Measurements from ENCODE around the gene SPNS3. TPM values are rescaled to one million over a fixed set of nuclear protein-coding genes. Genes with fewer than 3 reads are reported as not detected.

SPNS3 gene
- total and polyA plus RNA-seq, 8 donors = 0.08 to 0.96 (median 0.67) TPM

DNA sequence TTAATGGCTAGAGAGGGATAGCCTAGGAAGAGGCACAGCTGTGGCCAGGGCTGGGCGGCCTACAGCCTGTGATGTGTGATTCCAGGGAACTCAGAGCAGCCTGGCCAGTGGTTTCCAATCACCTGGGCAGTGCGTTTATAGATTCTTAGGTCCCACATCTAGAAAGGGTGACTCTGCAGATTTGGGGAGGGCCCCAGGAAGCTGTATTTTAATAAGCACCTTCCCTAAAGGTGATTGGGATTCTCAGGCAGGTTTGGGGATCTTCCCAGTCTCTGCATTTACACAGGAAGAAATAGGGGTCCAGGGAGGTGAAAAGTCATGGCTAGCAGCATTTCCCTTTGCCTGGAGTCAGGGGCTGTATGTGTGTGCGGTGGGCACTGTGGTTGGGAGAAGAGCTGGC lies 74.5 kb downstream of the SPNS3 start:
- FAIRE-seq (no peak), DNase-seq (no peak), ATAC-seq (no peak)
- H3K4me1 ChIP-seq = peaks cover 2 to 8% (median 2%) of the 10 kb centered on the region in 3 donors
- H3K27me3 ChIP-seq = no peaks in the 10 kb centered on the region
- intact Hi-C loops (cut with DNase I) = loop anchor here in 1 of 3 donors (10.0 kb wide), 1 partner anchor 73 kb away; the partner anchor contains the start of gene SPNS3
- H3K36me3 ChIP-seq = no peaks in the 10 kb centered on the region
- no peak overlapping the region for H3K4me3 ChIP-seq
- WGBS, 2 donors = 90% methylated on average over 3 of the region's 3 CpGs
- TF ChIP-seq, protein P1, sequence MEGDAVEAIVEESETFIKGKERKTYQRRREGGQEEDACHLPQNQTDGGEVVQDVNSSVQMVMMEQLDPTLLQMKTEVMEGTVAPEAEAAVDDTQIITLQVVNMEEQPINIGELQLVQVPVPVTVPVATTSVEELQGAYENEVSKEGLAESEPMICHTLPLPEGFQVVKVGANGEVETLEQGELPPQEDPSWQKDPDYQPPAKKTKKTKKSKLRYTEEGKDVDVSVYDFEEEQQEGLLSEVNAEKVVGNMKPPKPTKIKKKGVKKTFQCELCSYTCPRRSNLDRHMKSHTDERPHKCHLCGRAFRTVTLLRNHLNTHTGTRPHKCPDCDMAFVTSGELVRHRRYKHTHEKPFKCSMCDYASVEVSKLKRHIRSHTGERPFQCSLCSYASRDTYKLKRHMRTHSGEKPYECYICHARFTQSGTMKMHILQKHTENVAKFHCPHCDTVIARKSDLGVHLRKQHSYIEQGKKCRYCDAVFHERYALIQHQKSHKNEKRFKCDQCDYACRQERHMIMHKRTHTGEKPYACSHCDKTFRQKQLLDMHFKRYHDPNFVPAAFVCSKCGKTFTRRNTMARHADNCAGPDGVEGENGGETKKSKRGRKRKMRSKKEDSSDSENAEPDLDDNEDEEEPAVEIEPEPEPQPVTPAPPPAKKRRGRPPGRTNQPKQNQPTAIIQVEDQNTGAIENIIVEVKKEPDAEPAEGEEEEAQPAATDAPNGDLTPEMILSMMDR (IDR thresholded peaks at IDR 0.05) = no peak
- H3K27ac ChIP-seq = peak overlapping the region in 2 of 4 donors; percentile 23 to 88
- H3K9me3 ChIP-seq = no peaks in the 10 kb centered on the region

DNA sequence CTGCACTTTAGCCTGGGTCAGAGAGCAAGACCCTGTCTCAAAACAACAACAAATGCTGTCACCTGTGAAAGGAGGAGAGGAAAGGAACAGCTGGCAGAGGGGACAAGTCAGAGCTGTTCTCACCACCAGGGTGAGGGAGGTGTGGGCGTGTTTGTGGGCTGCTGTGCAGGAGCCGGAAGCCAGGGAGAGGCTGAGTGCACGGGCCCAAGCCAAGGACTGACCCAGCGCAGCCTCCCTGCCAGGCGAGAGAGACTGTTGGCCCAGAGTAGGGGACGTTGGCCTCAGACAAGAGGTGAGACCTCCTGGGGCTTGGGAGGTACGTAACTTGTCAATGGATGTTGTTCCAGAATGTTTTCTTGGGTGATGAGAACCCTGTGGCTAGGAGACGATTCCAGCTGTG lies 75.7 kb downstream of the SPNS3 start:
- Histone ChIP-seq H3K9me3 (no peaks in the 10 kb centered on the region), H3K27me3 (no peaks in the 10 kb centered on the region), H3K36me3 (no peaks in the 10 kb centered on the region), H3K4me1 (peaks cover 12 to 19% (median 14%) of the 10 kb centered on the region in 3 donors), H3K4me3 (no peak overlapping the region), H3K27ac (peak overlapping the region; percentile 46 to 88 (median 71))
- DNase-seq = peak in 2 of 6 donors; percentile 56 to 61
- peak; percentile 37 to 52 (median 46) for ATAC-seq
- 56 to 59% methylated on average over 8 of the region's 8 CpGs for WGBS, 2 donors
- TF ChIP-seq, protein P1 (IDR thresholded peaks at IDR 0.05) = no peak
- intact Hi-C loops (cut with DNase I) = loop anchor here in 1 of 3 donors (10.0 kb wide), 1 partner anchor 75 kb away; the partner anchor contains the start of gene SPNS3
- FAIRE-seq = no peak

DNA sequence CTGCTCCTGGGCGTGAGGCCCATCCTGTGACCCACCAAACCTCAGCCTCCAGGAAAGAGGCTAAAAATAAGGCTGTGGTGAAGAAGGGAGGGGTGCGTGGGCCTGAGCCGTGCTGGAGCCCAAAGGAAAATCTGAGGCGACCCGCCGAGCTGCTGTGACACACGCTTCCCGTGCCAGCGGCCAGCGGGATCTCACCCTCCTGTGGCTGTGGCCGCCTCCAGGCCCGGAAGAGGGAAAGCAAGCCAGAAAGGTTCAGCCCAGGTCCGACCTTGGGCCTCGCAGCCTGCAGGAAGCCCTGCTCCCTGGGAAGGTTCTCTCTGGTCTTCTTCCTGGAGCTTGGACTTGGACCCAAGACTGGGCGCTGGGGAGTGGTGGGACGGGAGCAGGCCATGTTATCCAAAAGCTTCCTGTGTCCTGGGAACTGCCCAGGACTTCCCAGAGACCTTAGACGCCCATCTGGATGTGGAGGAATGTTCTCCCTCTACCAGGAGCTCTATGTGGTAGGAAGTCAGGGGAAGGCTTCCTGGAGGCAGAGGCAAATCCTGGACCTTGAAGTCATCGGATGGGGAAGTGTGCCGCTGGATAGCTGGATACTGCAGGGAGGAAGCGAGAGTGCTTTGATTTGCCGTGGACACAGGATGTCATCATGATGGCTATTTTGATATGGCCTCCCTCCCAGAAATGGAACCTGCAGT lies 76.3 kb downstream of the SPNS3 start:
- Histone ChIP-seq H3K9me3 (no peaks in the 10 kb centered on the region), H3K4me1 (peaks cover 19 to 26% (median 20%) of the 10 kb centered on the region in 3 donors), H3K27ac (peak overlapping the region; percentile 46 to 88 (median 71)), H3K36me3 (no peaks in the 10 kb centered on the region), H3K4me3 (no peak overlapping the region), H3K27me3 (no peaks in the 10 kb centered on the region)
- no peak for FAIRE-seq
- 74 to 75% methylated on average over 21 of the region's 21 CpGs for WGBS, 2 donors
- TF ChIP-seq, protein P1 (IDR thresholded peaks at IDR 0.05) = no peak
- intact Hi-C loops (cut with DNase I) = loop anchor here in 1 of 3 donors (10.0 kb wide), 1 partner anchor 75 kb away; the partner anchor contains the start of gene SPNS3
- ATAC-seq = peak; percentile 1 to 44 (median 8)
- peak in 1 of 6 donors; percentile 37 for DNase-seq

DNA sequence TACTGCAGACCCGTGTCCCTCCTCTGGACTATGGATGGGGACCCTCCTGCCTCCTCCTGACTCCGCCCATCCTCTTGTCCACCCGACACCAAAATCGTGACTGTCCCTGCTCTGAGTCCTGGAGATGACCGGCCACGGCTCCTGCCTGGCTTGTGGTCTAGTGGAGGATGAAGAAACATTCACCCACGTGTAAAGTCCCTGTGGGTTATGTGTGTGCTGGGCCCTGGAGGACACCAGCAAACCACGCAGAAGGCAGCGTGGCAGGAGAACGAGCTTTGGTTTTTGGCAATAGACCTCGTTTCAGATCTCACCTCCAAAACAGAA lies 76.8 kb downstream of the SPNS3 start:
- Histone ChIP-seq H3K9me3 (no peaks in the 10 kb centered on the region), H3K4me1 (peaks cover 24 to 31% (median 24%) of the 10 kb centered on the region in 3 donors), H3K36me3 (no peaks in the 10 kb centered on the region), H3K4me3 (no peak overlapping the region), H3K27ac (peak overlapping the region in 3 of 4 donors; percentile 46 to 88 (median 77)), H3K27me3 (no peaks in the 10 kb centered on the region)
- FAIRE-seq (no peak), ATAC-seq (no peak), DNase-seq (no peak)
- intact Hi-C loops (cut with DNase I) = no loop called here
- 84 to 86% methylated on average over 11 of the region's 11 CpGs for WGBS, 2 donors
- TF ChIP-seq, protein P1 (IDR thresholded peaks at IDR 0.05) = no peak
